Activated CD4-positive, alpha-beta memory T cell treated with anti-CD3 and anti-CD28 coated beads, Interleukin-2, amount 10 ng/mL, durations not matched to agents 7 days and 5 days (primary cell): Measurements from ENCODE around the gene DRAXIN. TPM values are rescaled to one million over a fixed set of nuclear protein-coding genes. Genes with fewer than 3 reads are reported as not detected.

Experiments
- CTCF ChIA-PET: fragments of 350-600 bp; sonication (Branson Sonifier 250); formaldehyde crosslinking; loops from one replicate; lab custom pipeline; 2021; ENCODE audit warnings: antibody characterized with exemption, inconsistent platforms; lab: Charles Lee
- POLR2A ChIA-PET: fragments of 350-600 bp; sonication (Branson Sonifier 250); formaldehyde crosslinking; loops from one replicate; lab custom pipeline; 2021; ENCODE audit warnings: antibody characterized with exemption; lab: Charles Lee
- DNase-seq: peaks from one replicate; pipeline ENCODE4 v3.0.0-alpha.2; 2020
- H3K27ac Mint-ChIP-seq: one replicate; pipeline ENCODE4 v1.8.0; 2021; ENCODE audit warnings: mild to moderate bottlenecking, mixed read lengths
- H3K27me3 Mint-ChIP-seq: one replicate; pipeline ENCODE4 v1.8.0; 2021; ENCODE audit warnings: mixed read lengths
- H3K36me3 Mint-ChIP-seq: one replicate; pipeline ENCODE4 v1.8.0; 2021; ENCODE audit warnings: low read depth, mixed read lengths
- H3K4me1 Mint-ChIP-seq: one replicate; pipeline ENCODE4 v1.8.0; 2021; ENCODE audit warnings: mixed read lengths
- H3K4me3 Mint-ChIP-seq: one replicate; pipeline ENCODE4 v1.8.0; 2021; ENCODE audit warnings: mild to moderate bottlenecking, mixed read lengths
- H3K9me3 Mint-ChIP-seq: one replicate; pipeline ENCODE4 v1.8.0; 2021; ENCODE audit warnings: mixed read lengths
- total RNA-seq, 2 experiments: library from RNA; stranded (reverse); gene quantifications; one replicate each; pipeline ENCODE4 v1.2.3, GENCODE V29; 2021

DRAXIN gene
- total RNA-seq, 2 experiments from 2014 or later, result 0.60 TPM

GRCh38 chr1:11649624-11650330, 41.7 kb upstream of the DRAXIN start:
- Mint-ChIP-seq H3K4me1 (peaks cover 24% of the 10 kb centered on the region), H3K4me3 (no peak overlapping the region), H3K27me3 (peaks cover 6% of the 10 kb centered on the region), H3K9me3 (no peaks in the 10 kb centered on the region), H3K36me3 (no peaks in the 10 kb centered on the region), H3K27ac (no peak overlapping the region)
- CTCF ChIA-PET, result interaction anchor here (0.6 to 4.9 kb wide), 30 partner anchors 10 to 614 kb away, joined by 3 to 96 read pairs (median 4); partner anchors contain the start of genes AGTRAP, CLCN6, FBXO6 and MTHFR
- POLR2A ChIA-PET, result interaction anchor here (0.8 to 8.2 kb wide), 10 partner anchors 13 to 415 kb away, joined by 3 to 56 read pairs (median 6); partner anchors contain the start of gene FBXO6
- no peak for DNase-seq

DNA sequence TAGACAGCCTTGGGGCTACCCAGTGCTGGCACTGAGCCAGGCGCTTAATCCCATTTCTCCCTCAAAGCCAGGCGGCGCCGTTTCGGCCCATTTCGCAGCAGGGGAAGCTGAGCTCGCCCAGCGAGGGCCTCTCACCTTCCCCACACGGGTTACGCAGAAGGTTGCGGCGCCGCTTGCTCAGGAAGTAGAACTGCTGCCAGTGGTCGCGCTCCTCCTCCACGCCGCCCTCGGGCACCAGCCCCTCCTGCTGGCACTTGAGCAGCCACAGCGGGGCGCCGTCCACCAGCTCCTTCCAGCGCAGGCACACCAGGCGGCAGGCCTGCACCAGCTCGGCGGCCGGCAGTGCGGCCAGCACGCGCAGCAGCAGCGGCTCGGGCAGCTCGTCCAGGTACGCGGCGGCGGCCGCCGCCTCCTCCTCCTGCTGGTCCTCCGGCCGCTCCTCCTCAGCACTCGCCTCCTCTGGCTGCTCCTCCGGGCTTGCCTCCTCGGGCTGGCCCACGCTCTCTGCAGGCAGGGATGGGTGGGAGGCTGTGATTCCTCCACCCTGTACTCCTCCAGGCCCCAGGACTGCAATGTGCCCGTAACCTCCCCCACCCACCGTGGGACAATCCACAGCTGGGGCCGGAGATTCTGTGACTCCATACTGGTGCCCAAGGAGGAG, 41.0 kb upstream of the DRAXIN start:
- peak; percentile 90 for DNase-seq
- CTCF ChIA-PET, result interaction anchor here (0.5 to 4.9 kb wide), 32 partner anchors 9 to 615 kb away, joined by 3 to 96 read pairs (median 4); partner anchors contain the start of genes AGTRAP, CLCN6, DRAXIN and FBXO6
- Mint-ChIP-seq H3K36me3 (no peaks in the 10 kb centered on the region), H3K27ac (no peak overlapping the region), H3K4me3 (peak overlapping the region; percentile 59), H3K4me1 (peaks cover 27% of the 10 kb centered on the region), H3K9me3 (no peaks in the 10 kb centered on the region), H3K27me3 (peaks cover 6% of the 10 kb centered on the region)
- POLR2A ChIA-PET, result interaction anchor here (0.9 to 8.2 kb wide), 9 partner anchors 12 to 416 kb away, joined by 3 to 56 read pairs (median 6); partner anchors contain the start of gene FBXO6

DNA sequence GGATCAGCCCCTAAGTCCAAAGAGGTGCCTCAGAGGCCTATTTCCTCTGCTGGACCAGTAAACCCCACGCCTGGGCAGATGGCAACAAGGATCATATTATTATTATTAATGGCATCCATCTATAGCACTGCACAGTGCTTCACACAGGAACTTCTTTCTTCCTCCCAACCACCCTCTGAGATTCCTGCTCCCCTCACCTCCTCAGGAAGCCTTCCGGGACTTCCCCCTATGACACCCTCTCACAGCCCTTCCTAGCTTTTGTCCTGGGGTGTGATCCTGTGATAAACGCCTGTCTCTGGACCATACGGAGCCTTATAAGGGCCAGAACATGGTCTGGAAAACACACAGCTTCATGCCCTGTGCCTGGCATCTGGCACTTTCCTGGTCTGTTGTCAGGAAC, 40.5 kb upstream of the DRAXIN start:
- no peak for DNase-seq
- peak overlapping the region; percentile 59 for H3K4me3 Mint-ChIP-seq
- POLR2A ChIA-PET, result interaction anchor here (1.2 to 8.2 kb wide), 7 partner anchors 11 to 258 kb away, joined by 3 to 56 read pairs (median 8); partner anchors contain the start of gene FBXO6
- peaks cover 6% of the 10 kb centered on the region for H3K27me3 Mint-ChIP-seq
- H3K9me3 Mint-ChIP-seq, result no peaks in the 10 kb centered on the region
- peaks cover 31% of the 10 kb centered on the region for H3K4me1 Mint-ChIP-seq
- no peak overlapping the region for H3K27ac Mint-ChIP-seq
- no peaks in the 10 kb centered on the region for H3K36me3 Mint-ChIP-seq
- CTCF ChIA-PET, result interaction anchor here (0.5 to 4.9 kb wide), 24 partner anchors 8 to 615 kb away, joined by 3 to 96 read pairs (median 5); partner anchors contain the start of genes AGTRAP, CLCN6, DRAXIN and FBXO6

- no peaks in the 10 kb centered on the region for H3K9me3 Mint-ChIP-seq
- CTCF ChIA-PET, result interaction anchor here (0.6 to 4.9 kb wide), 4 partner anchors 11 to 408 kb away, joined by 7 to 96 read pairs (median 32); partner anchors contain the start of gene FBXO6
- H3K36me3 Mint-ChIP-seq, result peaks cover 2% of the 10 kb centered on the region
- no peak overlapping the region for H3K27ac Mint-ChIP-seq
- no peak overlapping the region for H3K4me3 Mint-ChIP-seq
- peaks cover 33% of the 10 kb centered on the region for H3K4me1 Mint-ChIP-seq
- peaks cover 6% of the 10 kb centered on the region for H3K27me3 Mint-ChIP-seq
- POLR2A ChIA-PET, result interaction anchor here (1.2 to 8.2 kb wide), 5 partner anchors 12 to 256 kb away, joined by 4 to 56 read pairs (median 28); partner anchors contain the start of genes FBXO6 and MAD2L2
- no peak for DNase-seq
Measured at GRCh38 chr1:11652203-11652780, 39.2 kb upstream of the DRAXIN start.

DNA sequence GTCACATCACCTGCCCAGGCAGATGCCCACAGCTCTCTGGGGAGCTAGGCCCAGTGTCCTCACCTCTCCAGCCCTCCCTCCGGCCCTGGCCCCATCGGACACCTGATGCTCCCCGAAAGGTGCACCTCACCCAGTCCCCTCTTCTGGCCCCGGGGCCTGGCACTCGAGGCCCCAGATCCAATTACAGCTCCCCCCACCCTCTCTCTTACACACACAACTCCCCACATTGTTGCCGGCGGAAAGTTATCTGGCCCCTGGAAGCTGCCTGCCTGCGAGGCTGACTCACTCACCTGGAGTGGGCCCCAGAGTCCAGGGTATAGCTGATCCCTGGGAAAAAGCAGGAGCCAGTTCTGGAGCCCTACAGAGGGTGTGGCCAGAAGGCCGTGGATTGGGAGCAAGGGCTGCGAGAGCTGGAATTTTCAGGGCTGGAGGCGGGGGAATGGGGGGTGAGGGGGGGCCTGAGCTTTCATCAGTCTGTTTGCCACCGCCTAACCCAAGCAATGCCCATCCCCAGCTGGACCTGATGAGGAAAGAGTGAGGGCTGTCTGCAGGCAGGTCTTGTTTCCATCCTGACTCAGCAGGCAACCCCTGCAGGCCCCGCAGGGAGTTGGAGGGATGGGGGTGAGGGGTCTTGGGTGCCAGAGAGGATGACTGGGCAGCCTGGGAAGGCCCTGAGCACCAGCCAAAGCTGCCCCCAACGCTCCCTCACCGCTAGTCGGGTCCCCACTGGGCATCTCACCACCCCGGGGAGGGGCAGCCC, 38.2 kb upstream of the DRAXIN start:
- Mint-ChIP-seq H3K4me3 (peak overlapping the region; percentile 43), H3K27ac (no peak overlapping the region), H3K9me3 (no peaks in the 10 kb centered on the region), H3K36me3 (peaks cover 3% of the 10 kb centered on the region), H3K4me1 (peaks cover 33% of the 10 kb centered on the region), H3K27me3 (peaks cover 6% of the 10 kb centered on the region)
- POLR2A ChIA-PET, result interaction anchor here (0.7 to 8.2 kb wide), 8 partner anchors 11 to 641 kb away, joined by 3 to 56 read pairs (median 4); partner anchors contain the start of genes FBXO6, MAD2L2 and TARDBP
- CTCF ChIA-PET, result interaction anchor here (0.6 to 2.7 kb wide), 6 partner anchors 8 to 409 kb away, joined by 3 to 18 read pairs (median 6); partner anchors contain the start of gene FBXO6
- no peak for DNase-seq

DNA sequence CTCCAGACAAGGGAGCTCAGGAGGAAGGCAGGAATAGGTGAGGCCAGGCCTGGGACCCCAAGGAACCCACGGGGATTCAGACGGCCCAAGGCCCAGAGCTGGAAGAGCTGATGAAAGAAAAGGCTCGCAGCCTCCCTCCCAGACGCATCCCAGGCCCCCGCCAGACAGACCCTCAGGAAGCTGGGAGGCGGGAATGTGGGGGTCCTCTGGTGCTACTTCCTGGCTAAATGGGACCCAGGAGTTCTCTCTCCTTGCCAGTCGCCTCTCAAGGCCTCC, 37.7 kb upstream of the DRAXIN start:
- peaks cover 6% of the 10 kb centered on the region for H3K27me3 Mint-ChIP-seq
- no peaks in the 10 kb centered on the region for H3K9me3 Mint-ChIP-seq
- peaks cover 30% of the 10 kb centered on the region for H3K4me1 Mint-ChIP-seq
- H3K36me3 Mint-ChIP-seq, result peaks cover 7% of the 10 kb centered on the region
- ChIA-PET POLR2A (interaction anchor here (0.7 to 8.2 kb wide), 7 partner anchors 10 to 642 kb away, joined by 3 to 56 read pairs (median 4); partner anchors contain the start of genes FBXO6 and TARDBP), CTCF (interaction anchor here (0.8 to 2.7 kb wide), 4 partner anchors 9 to 66 kb away, joined by 3 to 18 read pairs (median 6); partner anchors contain the start of gene FBXO6)
- DNase-seq, result no peak
- H3K27ac Mint-ChIP-seq, result no peak overlapping the region
- peak overlapping the region; percentile 43 for H3K4me3 Mint-ChIP-seq

DNA sequence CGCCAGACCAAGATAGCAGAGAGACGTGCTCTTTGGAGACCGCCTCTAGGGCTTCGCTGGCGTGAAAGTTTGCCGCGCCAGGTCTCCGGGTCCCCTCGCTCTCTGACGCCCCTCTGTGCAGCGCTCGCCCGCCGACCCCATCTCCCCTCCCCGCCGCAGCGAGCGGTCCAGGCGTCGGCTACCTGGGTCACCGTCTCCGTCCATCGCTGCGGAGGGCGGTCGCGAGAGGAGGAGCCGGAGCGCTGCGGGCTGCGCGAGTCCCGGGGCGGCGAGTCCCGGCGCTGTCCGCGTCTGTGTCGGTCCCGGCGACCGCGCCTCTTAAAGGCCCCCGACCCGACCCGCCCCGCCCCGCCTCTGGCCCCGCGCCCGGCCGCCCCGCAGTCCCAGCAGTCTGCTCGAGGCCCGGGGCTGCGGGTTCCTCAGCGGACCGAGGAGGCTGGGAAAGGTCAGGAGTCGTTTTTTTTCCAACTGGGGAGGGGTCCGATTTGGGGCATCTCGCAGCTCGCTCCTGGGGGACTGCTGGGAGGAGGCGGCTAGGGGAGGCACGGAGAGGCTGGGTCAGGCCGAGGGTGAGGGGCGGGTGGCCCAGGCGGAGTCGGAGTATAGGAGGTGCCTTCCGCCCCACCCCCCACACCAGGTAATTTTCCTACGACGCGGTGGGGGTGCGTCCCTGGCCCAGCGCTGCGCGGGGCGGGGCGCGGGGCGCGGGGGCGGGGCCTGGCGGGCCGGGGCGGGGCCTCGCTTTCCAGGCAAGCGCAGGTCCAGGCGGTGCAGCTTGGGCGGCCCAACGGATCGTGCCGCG, 37.2 kb upstream of the DRAXIN start, which contains the start of the genes FBXO2 and FBXO44:
Gene FBXO2 (minus strand): TSS at position 293 of the 802 bp plus-strand sequence. CDS start 89 bp downstream, at position 204.
Gene FBXO44 (plus strand): TSS at position 741 of the 802 bp plus-strand sequence. CDS start 959 bp downstream, outside the sequence.
- peak within 1 kb of the TSS; percentile 71 for H3K4me3 Mint-ChIP-seq

GRCh38 chr1:11654939-11655808, 36.3 kb upstream of the DRAXIN start:
- CTCF ChIA-PET, result interaction anchor here (0.8 to 2.7 kb wide), 4 partner anchors 9 to 623 kb away, joined by 3 to 18 read pairs (median 6); partner anchors contain the start of gene FBXO6
- H3K9me3 Mint-ChIP-seq, result no peaks in the 10 kb centered on the region
- H3K27ac Mint-ChIP-seq, result no peak overlapping the region
- H3K4me1 Mint-ChIP-seq, result peaks cover 21% of the 10 kb centered on the region
- DNase-seq, result no peak
- peak overlapping the region; percentile 71 for H3K4me3 Mint-ChIP-seq
- POLR2A ChIA-PET, result interaction anchor here (1.0 to 8.2 kb wide), 5 partner anchors 9 to 254 kb away, joined by 4 to 56 read pairs (median 14); partner anchors contain the start of gene FBXO6
- peaks cover 12% of the 10 kb centered on the region for H3K36me3 Mint-ChIP-seq
- peaks cover 3% of the 10 kb centered on the region for H3K27me3 Mint-ChIP-seq

More for the DNA sequence above, 37.2 kb upstream of the DRAXIN start, which contains the start of the genes FBXO2 and FBXO44:
- peak; percentile 60 for DNase-seq
- H3K27me3 Mint-ChIP-seq, result peaks cover 6% of the 10 kb centered on the region
- POLR2A ChIA-PET, result interaction anchor here (0.8 to 8.2 kb wide), 7 partner anchors 10 to 642 kb away, joined by 4 to 56 read pairs (median 4); partner anchors contain the start of genes FBXO6 and TARDBP
- H3K4me1 Mint-ChIP-seq, result peaks cover 29% of the 10 kb centered on the region
- no peak within 1 kb of the TSS for H3K27ac Mint-ChIP-seq
- H3K9me3 Mint-ChIP-seq, result no peaks in the 10 kb centered on the region
- CTCF ChIA-PET, result interaction anchor here (2.0 to 2.7 kb wide), 3 partner anchors 10 to 65 kb away, joined by 9 to 18 read pairs (median 18); partner anchors contain the start of gene FBXO6
- H3K36me3 Mint-ChIP-seq, result peaks cover 9% of the 10 kb centered on the region

GRCh38 chr1:11657654-11658053, 33.9 kb upstream of the DRAXIN start:
- peaks cover 9% of the 10 kb centered on the region for H3K4me1 Mint-ChIP-seq
- no peaks in the 10 kb centered on the region for H3K27me3 Mint-ChIP-seq
- CTCF ChIA-PET, result interaction anchor here (1.1 to 3.8 kb wide), 2 partner anchors 12 to 62 kb away, joined by 4 to 12 read pairs; no protein-coding TSS in a partner anchor
- H3K27ac Mint-ChIP-seq, result no peak overlapping the region
- H3K36me3 Mint-ChIP-seq, result peaks cover 28% of the 10 kb centered on the region
- DNase-seq, result no peak
- no peaks in the 10 kb centered on the region for H3K9me3 Mint-ChIP-seq
- no peak overlapping the region for H3K4me3 Mint-ChIP-seq
- POLR2A ChIA-PET, result interaction anchor here (1.0 kb wide), 1 partner anchor 62 kb away, joined by 3 read pairs; no protein-coding TSS in a partner anchor

DNA sequence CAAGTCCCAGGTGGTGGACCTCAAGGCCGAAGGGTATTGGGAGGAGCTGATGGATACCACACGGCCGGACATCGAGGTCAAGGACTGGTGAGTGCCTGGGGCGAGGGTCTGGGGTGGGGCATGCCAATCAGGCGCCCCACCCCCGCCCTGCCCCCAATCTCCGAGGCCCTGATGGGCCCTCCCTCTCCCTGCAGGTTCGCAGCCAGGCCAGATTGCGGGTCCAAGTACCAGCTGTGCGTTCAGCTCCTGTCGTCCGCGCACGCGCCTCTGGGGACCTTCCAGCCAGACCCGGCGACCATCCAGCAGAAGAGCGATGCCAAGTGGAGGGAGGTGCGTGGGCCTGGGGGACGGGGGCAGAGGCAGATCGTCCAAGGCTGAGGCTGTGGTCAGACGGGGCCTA, 33.0 kb upstream of the DRAXIN start:
- H3K4me3 Mint-ChIP-seq, result no peak overlapping the region
- H3K36me3 Mint-ChIP-seq, result peaks cover 29% of the 10 kb centered on the region
- ChIA-PET POLR2A (interaction anchor here (1.9 kb wide), 1 partner anchor 249 kb away, joined by 6 read pairs; no protein-coding TSS in a partner anchor), CTCF (interaction anchor here (0.6 to 3.8 kb wide), 3 partner anchors 8 to 61 kb away, joined by 5 to 12 read pairs (median 9); no protein-coding TSS in a partner anchor)
- peaks cover 13% of the 10 kb centered on the region for H3K4me1 Mint-ChIP-seq
- no peaks in the 10 kb centered on the region for H3K9me3 Mint-ChIP-seq
- no peak for DNase-seq
- H3K27me3 Mint-ChIP-seq, result no peaks in the 10 kb centered on the region
- no peak overlapping the region for H3K27ac Mint-ChIP-seq
